ENCODE results near the gene EPN2.

- TF ChIP-seq FOXM1 (IDR thresholded peaks at IDR 0.05; ENCODE audit: borderline replicate concordance) = no peak
- no peak for TF ChIP-seq HDGF (IDR thresholded peaks at IDR 0.05; ENCODE audit: borderline replicate concordance)
- no peak for TF ChIP-seq ELF4 (IDR thresholded peaks at IDR 0.05)
Measured at GRCh38 chr17:19343671-19344151, 106.5 kb downstream of the EPN2 start.
